Forelimb muscle (tissue), 1 donor: ENCODE data around the gene URM1. TPM values are rescaled to one million over a fixed set of nuclear protein-coding genes. Genes with fewer than 3 reads are reported as not detected.
"Not testable (repeated sequence)": the region's sequence is repeated elsewhere in the genome, so short reads cannot be mapped to it uniquely, and the experiment has no call there.

Experiments used
- DNase-seq: peaks from one replicate; pipeline ENCODE4 v3.0.0-alpha.2; 2013; ENCODE audit warnings: low read depth
- polyA plus RNA-seq: library from polyadenylated mRNA; unstranded; fragments of 120-200 nt; gene quantifications from one replicate; pipeline ENCODE4 v1.2.1, GENCODE V29; 2013; ENCODE audit not compliant: insufficient read length

URM1 gene
- polyA plus RNA-seq, 1 donor: 60.7 TPM

DNA sequence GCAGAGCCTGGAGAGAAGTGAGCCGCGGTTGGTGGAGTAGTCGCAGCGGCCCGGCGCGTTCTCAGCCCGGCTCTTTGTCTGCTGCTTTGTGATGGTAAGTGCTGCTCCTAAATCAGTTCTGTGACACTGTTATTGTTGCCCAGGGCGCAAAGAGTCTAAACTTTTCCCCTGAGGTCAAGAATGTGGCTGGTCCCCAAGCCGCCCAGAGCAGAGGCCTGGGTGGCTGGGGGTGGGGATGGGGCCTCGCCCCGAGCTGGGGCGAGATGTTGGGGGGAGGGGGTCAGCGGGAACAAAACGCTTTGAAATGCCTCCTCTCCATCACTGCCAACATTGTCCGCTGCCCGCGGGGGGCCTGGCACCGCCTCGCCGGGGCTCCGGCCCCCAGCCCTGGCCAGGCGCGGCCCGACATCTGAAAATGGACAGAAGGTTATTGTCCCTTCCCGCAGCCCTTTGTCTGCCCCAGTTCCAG lies 37.8 kb downstream of the URM1 start:
- no peak for DNase-seq

- DNase-seq: no peak
These were observed 38.3 kb downstream of the URM1 start for GRCh38 chr9:128409450-128409849.

DNA sequence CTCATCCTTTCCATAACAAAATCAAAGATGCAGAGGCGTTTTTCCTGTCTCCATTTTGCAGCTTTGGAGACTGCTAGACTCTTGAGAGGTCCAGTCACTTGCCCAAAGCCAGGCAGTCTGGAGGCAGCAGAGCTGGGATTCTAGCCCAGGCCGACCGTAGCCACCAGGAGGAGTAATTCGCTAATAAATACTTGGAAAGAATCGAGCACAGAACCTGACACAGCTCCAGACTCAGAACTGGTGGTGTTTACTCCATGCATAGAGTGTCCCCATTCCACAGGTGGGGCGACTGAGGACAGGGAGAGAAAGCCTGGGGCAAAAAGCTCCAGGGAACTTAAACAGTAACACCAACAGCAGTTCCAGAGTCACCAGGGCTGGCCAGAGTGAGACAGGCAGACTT lies 38.8 kb downstream of the URM1 start:
- DNase-seq: no peak

DNA sequence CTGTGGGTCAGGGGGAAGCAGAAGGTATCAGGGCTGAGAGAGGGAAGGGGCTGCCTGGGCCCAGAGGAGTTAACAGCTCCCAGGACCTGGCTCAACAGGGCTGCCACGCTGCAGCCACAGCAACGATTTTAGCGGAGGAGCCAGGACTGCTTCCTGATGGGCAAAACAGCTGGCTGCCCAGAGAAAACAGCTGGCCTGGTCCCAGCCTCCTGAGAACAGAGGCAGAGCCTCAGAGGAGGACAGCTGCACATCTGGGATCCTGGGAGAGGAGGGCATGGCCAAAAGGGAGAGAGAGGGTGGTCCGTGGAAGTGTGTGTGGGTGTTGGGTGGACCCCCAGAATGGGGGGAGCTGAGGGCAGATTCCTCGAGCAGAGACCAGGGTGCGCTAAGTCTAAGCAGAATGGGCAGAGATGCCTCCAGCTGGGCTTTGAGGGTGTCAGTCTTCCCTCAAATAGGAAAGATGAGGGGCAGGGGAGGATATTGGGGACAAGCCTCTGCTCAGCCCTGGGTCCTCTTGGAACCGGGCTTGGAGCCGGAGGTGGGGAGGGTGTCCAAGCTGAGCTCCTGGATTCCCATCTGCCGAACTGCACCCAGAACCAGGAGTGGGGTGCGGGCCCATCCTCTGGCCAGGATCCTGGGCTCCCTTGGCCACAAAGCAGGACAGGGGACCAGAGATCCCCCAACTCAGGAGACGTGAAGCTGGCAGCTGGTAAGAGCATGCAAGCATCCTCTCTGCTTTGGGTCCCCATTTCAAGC lies 40.4 kb downstream of the URM1 start:
- DNase-seq: no peak

DNA sequence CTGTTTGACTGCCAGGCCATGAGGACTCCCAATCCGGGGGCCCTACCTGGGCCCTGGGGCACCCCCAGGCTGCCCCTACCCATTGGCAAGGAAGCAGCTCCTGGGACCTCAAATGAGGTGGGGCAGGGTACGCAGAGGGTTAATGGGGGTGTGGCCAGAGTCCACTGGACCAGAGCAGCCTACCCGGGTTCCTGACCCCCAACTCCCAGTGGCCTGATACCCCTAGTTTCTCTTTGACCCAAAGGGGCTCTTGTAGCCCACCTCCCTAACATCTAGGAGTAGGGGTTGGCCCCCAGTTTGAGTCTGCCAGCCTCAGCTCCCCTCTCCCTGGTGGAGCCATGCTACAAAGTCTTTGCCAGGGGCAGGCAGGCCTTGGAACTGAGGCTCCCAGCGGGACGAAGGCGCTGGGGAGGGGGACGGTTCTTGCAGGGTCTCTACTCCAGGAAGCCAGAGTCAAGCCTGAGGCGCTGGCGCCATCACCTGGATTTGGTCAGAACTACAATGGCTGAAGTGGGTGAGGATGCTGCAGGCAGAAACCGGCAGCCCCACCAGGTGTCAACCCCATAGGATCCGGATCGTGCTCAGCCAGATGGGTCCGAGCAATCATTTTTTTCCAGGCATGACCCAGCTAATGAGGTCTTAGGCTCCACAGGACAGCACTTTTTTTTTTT lies 41.1 kb downstream of the URM1 start:
- no peak for DNase-seq

GRCh38 chr9:128413728-128414127 lies 42.6 kb downstream of the URM1 start:
- not testable (repeated sequence) for DNase-seq

DNA sequence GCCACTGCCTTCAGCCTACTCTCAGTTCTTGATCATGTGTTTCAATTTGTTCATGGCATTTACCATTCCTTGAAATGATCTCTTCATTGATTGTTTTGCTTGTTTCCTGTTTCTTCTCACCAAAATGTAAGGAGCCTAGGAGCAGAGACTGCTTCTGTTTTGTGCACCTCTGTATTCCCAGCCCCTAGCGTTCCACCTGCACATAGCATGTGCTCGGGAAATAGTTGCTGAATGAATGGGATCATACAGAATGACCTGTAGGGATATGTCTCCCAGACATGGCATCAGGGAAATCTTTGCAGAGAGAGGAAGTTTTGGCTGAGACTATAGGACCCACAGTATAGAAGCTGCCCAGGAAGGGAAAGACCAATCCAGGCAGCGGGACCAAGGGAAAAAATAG lies 43.3 kb downstream of the URM1 start:
- DNase-seq: no peak

- no peak for DNase-seq
These were observed 44.1 kb downstream of the URM1 start for GRCh38 chr9:128415281-128415680.

- DNase-seq: no peak
These were observed 44.8 kb downstream of the URM1 start for GRCh38 chr9:128416014-128416413.

DNA sequence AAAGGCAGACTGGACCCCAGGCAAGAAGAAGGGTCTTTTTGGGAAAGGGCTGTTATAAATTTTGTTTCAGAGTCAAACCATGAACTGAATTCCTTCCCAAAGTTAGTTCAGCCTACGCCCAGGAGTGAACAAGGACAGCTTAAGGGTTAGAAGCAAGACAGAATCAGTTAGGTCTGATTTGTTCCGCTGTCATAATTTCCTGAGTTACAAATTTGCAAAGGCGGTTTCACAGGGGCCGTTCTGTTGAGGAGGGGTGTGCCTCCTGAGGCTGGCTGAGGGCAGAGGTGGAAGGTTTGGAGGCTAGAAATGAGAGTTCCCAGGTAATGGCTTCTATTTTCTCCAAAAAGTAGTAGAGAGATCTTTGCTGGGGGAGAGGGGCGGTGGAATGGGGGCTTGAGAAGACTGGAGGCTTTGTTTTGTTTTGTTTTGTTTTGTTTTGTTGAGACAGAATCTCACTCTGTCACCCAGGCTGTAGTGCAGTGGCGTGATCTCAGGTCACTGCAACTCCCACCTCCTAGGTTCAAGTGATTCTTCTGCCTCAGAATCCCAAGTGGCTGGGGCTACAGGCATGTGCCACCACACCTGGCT lies 45.4 kb downstream of the URM1 start:
- no peak for DNase-seq

- DNase-seq: no peak
These were observed 48.1 kb downstream of the URM1 start for GRCh38 chr9:128419061-128419925.

GRCh38 chr9:128420060-128420650 lies 49.0 kb downstream of the URM1 start:
- no peak for DNase-seq

- DNase-seq: no peak
These were observed 49.7 kb downstream of the URM1 start, which contains the start of gene CERCAM for GRCh38 chr9:128420651-128421481. CERCAM (plus strand) TSS chr9:128420857; CDS start chr9:128420878, 21 bp downstream.

DNA sequence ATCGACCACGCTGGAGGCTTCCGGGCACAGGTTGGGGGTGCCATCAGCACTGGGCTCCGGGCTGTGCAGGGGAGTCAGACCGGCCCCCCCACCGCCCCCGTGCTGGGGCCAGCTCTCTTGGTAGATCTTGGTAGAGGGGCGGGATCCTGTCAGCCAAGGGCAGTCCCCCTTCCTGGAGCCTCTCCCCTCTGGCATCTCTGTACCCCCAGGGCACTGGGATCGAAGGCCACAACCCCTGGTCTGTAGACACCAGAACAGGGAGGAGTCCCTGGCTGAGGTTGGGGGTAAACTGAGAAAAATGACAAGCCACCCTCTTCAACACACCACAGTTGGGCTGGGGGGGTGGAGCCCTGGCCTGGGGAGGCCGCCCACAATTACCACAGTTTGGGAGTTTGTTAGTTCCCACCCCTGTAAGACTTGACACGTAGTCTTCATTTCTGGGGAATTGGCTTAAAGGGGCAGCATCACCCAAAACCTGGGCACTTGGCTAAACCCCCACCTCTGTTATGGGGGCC lies 50.4 kb downstream of the URM1 start:
- no peak for DNase-seq

DNA sequence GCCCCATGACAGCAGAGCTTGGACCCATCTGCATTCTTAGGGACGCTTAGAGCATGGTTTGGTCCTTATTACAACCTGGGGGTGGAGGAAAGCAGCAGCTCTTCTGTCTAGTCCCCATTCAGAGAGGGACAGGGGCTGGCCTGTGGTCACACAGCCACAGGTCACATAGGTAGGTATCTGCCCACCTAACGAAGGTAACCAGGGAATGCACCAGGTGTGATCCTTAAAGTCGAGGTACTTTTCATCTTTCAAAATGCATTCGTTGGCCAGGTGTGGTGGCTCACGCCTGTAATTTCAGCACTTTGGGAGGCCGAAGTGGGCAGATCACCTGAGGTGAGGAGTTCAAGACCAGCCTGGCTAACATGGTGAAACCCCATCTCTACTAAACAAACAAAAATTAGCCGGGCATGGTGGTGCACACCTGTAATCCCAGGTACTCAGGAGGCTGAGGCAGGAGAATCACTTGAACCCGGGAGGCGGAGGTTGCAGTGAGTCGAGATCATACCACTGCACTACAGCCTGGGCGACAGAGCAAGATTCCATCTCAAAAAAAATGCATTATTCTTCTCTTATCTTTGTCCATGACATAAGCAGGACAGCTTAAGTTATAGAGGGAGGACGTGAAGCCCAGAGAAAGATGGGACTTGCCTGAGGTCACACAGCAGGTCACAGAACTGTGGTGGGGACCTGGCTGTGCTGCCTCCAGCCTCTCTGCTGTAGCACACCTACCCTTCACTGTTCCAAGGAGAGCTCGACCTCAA lies 51.0 kb downstream of the URM1 start:
- not testable (repeated sequence) for DNase-seq

GRCh38 chr9:128422783-128423150 lies 51.6 kb downstream of the URM1 start:
- no peak for DNase-seq

DNA sequence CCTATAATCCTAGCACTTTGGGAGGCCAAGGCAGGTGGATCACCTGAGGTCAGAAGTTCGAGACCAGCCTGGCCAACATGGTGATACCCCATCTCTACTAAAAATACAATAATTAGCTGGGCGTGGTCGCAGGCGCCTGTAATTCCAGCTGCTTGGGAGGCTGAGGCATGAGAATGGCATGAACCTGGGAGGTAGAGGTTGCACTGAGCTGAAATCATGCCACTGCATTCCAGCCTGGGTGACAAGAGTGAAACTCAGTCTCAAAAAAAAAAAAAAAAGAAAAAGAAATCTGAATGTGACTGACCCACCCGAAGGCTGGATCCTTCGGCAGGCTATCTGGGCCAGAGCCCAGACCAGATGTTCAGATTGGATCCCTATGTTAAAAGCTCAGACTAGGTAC lies 52.2 kb downstream of the URM1 start:
- DNase-seq: not testable (repeated sequence)

DNA sequence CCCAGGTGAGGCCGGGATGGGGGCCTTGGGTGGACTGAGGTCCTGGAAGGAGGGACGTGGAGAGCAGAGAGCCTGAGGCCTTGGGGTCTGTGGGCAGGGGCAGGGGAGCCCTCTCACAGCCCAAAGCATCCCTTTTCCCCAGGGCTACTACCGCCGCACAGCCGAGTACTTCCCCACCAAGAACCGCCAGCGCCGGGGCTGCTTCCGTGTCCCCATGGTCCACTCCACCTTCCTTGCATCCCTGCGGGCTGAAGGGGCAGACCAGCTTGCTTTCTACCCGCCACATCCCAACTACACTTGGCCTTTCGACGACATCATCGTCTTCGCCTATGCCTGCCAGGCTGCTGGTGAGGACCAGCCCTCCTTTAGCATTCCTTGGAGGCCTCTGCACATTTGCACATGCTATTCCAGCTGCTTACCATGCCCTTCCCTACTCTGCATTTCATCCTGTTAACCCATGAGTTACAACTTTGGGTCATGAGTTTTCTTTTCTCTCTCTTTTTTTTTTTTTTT lies 53.1 kb downstream of the URM1 start:
- no peak for DNase-seq
